ENCODE data around the gene ACER3. TPM values are rescaled to one million over a fixed set of nuclear protein-coding genes. Genes with fewer than 3 reads are reported as not detected.

The ACER3 gene
- total RNA-seq, 2 donors from 2014 or later, result 7.0 to 24.7 TPM

DNA sequence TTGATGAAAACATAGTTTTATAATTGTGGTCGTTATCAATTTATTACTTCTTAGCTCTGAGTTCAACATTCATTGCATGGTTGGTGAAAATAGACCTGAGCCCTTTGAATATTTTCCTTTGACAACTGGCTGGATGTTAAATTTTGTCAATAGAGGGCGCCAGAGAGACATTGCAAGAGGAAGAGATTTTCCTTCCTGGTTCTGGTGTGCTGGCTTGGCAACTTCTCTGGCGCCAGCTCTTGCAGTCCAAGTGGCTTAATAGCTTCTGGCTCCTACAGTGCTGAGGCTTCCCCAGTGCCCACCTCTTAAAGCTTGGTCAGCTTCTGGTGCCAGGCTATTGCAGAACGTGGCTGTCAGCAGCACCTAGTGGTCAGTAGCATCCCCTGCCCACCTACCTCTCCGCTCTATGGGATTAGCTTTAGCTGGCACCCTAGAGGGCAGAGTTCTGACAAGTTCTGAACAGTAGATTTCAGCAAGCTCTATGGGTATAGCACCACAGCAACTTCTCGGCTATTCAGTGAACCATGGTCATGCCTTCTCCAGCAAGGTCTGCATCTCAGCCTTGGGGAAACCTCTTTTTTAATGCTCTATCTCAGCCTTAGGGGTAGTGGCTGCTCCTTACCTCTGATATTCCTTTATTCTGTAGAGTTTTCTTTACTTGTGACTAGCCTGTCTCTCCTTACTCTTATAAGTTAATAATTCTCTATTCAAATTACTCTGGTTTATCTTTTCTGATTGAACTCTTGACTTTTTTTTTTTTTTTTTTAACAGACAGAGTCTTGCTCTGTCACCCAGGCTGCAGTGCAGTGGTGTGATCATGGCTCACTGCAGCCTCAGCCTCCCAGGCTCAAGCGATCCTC, 59.4 kb downstream of the ACER3 start:
- Histone ChIP-seq H3K9me3 (no peaks in the 10 kb centered on the region), H3K4me3 (peak overlapping the region; percentile 54), H3K36me3 (no peaks in the 10 kb centered on the region), H3K27me3 (replicated peaks; ENCODE audit: insufficient read depth) (no peaks in the 10 kb centered on the region), H3K27ac (no peak overlapping the region), H3K4me1 (ENCODE audit: control insufficient read depth in 1 of 2, low read depth in 2 of 2) (peaks cover 0 to 4% of the 10 kb centered on the region in 2 donors)
- ATAC-seq (ENCODE audit: insufficient number of reproducible peaks, low FRiP score, low read depth), result peak; percentile 54
- TF ChIP-seq, protein P1, sequence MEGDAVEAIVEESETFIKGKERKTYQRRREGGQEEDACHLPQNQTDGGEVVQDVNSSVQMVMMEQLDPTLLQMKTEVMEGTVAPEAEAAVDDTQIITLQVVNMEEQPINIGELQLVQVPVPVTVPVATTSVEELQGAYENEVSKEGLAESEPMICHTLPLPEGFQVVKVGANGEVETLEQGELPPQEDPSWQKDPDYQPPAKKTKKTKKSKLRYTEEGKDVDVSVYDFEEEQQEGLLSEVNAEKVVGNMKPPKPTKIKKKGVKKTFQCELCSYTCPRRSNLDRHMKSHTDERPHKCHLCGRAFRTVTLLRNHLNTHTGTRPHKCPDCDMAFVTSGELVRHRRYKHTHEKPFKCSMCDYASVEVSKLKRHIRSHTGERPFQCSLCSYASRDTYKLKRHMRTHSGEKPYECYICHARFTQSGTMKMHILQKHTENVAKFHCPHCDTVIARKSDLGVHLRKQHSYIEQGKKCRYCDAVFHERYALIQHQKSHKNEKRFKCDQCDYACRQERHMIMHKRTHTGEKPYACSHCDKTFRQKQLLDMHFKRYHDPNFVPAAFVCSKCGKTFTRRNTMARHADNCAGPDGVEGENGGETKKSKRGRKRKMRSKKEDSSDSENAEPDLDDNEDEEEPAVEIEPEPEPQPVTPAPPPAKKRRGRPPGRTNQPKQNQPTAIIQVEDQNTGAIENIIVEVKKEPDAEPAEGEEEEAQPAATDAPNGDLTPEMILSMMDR (IDR thresholded peaks at IDR 0.05), result peak; percentile 83
- DNase-seq (ENCODE audit: low spot score), result peak; percentile 64

DNA sequence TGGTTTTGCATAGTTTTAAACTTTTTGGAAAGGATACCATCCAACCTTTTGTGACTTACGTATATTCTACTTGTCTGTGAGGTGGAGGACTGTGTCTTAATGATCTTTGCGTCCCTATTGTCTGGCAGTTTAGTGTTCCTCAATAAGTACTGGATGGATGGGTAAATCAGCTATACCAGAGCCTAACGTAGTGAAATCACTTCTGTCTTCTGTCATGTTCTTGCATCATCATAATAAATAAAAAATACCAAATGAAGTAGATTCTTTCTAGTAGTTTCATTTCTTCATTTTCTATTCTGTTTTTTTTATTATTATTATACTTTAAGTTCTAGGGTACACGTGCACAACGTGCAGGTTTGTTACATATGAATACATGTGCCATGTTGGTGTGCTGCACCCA, 66.4 kb downstream of the ACER3 start:
- ATAC-seq (ENCODE audit: insufficient number of reproducible peaks, low FRiP score, low read depth) (no peak), DNase-seq (ENCODE audit: low spot score) (no peak)
- no peak overlapping the region for H3K27ac ChIP-seq
- TF ChIP-seq, protein P1 (IDR thresholded peaks at IDR 0.05), result no peak
- no peaks in the 10 kb centered on the region for H3K36me3 ChIP-seq
- H3K4me3 ChIP-seq, result no peak overlapping the region
- H3K4me1 ChIP-seq (ENCODE audit: control insufficient read depth in 1 of 2, low read depth in 2 of 2), result no peaks in the 10 kb centered on the region
- no peaks in the 10 kb centered on the region for H3K27me3 ChIP-seq (replicated peaks; ENCODE audit: insufficient read depth)
- no peaks in the 10 kb centered on the region for H3K9me3 ChIP-seq

DNA sequence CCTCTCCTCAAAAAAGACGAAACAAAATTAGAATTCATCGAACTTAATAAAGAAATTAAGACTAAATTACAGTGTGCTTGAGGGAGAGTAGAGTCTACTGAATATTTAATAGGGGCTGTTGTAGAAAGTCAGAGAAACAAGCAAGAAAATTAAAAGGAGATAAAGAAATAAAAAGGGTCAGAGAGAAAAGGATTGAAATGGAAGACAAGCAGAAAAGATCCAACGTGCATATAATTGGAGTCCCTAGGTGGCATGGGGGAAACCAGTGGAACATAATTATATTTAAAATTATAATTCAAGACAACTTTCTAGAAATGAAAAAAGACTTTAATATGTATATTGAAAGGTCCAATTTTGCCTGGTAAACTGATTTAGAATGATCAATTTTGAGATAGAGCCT, 74.3 kb downstream of the ACER3 start:
- Histone ChIP-seq H3K27ac (no peak overlapping the region), H3K36me3 (no peaks in the 10 kb centered on the region), H3K9me3 (no peaks in the 10 kb centered on the region), H3K27me3 (replicated peaks; ENCODE audit: insufficient read depth) (no peaks in the 10 kb centered on the region), H3K4me3 (no peak overlapping the region), H3K4me1 (ENCODE audit: control insufficient read depth in 1 of 2, low read depth in 2 of 2) (no peaks in the 10 kb centered on the region)
- ATAC-seq (ENCODE audit: insufficient number of reproducible peaks, low FRiP score, low read depth) (no peak), DNase-seq (ENCODE audit: low spot score) (no peak)
- TF ChIP-seq, protein P1 (IDR thresholded peaks at IDR 0.05), result no peak

DNA sequence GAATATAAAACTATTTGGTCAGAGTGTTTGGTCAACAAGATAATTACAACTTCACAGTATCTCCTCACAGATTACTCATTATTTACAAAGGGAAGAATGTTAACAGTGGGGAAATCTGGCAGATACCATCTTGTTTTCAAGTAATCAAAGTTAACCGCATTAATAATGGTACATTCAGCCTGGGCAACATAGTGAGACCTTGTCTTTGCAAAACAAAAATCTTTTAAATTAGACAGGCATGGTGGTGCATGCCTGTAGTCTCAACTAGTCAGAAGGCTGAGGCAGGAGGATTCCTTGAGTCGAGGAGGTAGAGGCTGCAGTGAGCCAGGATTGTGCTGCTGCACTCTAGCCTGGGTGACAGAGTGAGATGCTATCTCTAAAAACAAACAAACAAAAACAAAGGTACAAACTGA, 78.5 kb downstream of the ACER3 start:
- TF ChIP-seq, protein P1 (IDR thresholded peaks at IDR 0.05), result no peak
- Histone ChIP-seq H3K4me3 (no peak overlapping the region), H3K9me3 (peaks cover 9% of the 10 kb centered on the region), H3K4me1 (ENCODE audit: control insufficient read depth in 1 of 2, low read depth in 2 of 2) (no peaks in the 10 kb centered on the region), H3K27me3 (replicated peaks; ENCODE audit: insufficient read depth) (no peaks in the 10 kb centered on the region), H3K27ac (no peak overlapping the region), H3K36me3 (no peaks in the 10 kb centered on the region)
- ATAC-seq (ENCODE audit: insufficient number of reproducible peaks, low FRiP score, low read depth), result no peak
- DNase-seq (ENCODE audit: low spot score), result no peak

DNA sequence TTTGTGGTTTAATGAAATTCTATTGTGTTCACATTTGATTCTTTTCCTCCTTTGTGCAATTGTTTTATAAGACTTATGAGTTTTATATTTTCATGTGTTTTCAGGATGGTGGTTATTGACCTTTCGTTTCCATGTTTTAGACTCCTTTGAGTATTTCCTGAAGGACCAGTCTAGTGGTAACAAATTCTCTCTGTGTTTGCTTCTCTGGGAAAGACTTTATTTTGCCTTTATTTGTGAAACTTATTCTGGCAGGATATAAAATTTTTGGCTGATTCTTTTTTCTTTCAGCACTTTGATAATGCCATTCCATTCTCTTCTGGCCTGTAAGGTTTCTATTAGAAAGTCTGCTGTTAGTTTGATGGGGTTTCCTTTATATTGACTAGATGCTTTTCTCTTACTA, 83.5 kb downstream of the ACER3 start:
- Histone ChIP-seq H3K27me3 (replicated peaks; ENCODE audit: insufficient read depth) (no peaks in the 10 kb centered on the region), H3K27ac (no peak overlapping the region), H3K36me3 (no peaks in the 10 kb centered on the region), H3K4me3 (no peak overlapping the region), H3K4me1 (ENCODE audit: control insufficient read depth in 1 of 2, low read depth in 2 of 2) (no peaks in the 10 kb centered on the region), H3K9me3 (peaks cover 14% of the 10 kb centered on the region)
- ATAC-seq (ENCODE audit: insufficient number of reproducible peaks, low FRiP score, low read depth), result no peak
- no peak for DNase-seq (ENCODE audit: low spot score)
- TF ChIP-seq, protein P1 (IDR thresholded peaks at IDR 0.05), result no peak
